Gastroesophageal sphincter (tissue), 3 donors: ENCODE measurements around the gene MED23.

Experiments
- EP300 ChIP-seq: sonication (generic); formaldehyde crosslinking; IDR thresholded peaks from one replicate; pipeline ENCODE4 v1.6.1; 2017; ENCODE audit warnings: antibody characterized with exemption, mild to moderate bottlenecking
- POLR2A ChIP-seq, 2 donors: fragments of 450-650 bp; IDR thresholded peaks; one replicate each; pipeline ENCODE4 v1.6.1; 2017; ENCODE audit warnings: antibody characterized with exemption in 2 of 2, mild to moderate bottlenecking in 2 of 2, moderate library complexity in 1 of 2
- POLR2AphosphoS5 ChIP-seq: sonication (generic); formaldehyde crosslinking; IDR thresholded peaks from one replicate; pipeline ENCODE4 v1.6.1; 2017; ENCODE audit warnings: antibody characterized with exemption
- TF ChIP-seq, protein P1 (sequence below), 4 experiments: fragments of 200-600 bp in 2 of 4; fragments of 450-650 bp in 2 of 4; sonication (generic) in 1 of 4; IDR thresholded peaks; one replicate each; pipeline ENCODE4 v1.5.1; 2017 to 2019; ENCODE audit warnings: antibody characterized with exemption in 4 of 4, mild to moderate bottlenecking in 2 of 4, moderate library complexity in 2 of 4

- TF ChIP-seq POLR2A (IDR thresholded peaks at IDR 0.05) (no peak), EP300 (no peak), POLR2AphosphoS5 (no peak)
- TF ChIP-seq, protein P1, sequence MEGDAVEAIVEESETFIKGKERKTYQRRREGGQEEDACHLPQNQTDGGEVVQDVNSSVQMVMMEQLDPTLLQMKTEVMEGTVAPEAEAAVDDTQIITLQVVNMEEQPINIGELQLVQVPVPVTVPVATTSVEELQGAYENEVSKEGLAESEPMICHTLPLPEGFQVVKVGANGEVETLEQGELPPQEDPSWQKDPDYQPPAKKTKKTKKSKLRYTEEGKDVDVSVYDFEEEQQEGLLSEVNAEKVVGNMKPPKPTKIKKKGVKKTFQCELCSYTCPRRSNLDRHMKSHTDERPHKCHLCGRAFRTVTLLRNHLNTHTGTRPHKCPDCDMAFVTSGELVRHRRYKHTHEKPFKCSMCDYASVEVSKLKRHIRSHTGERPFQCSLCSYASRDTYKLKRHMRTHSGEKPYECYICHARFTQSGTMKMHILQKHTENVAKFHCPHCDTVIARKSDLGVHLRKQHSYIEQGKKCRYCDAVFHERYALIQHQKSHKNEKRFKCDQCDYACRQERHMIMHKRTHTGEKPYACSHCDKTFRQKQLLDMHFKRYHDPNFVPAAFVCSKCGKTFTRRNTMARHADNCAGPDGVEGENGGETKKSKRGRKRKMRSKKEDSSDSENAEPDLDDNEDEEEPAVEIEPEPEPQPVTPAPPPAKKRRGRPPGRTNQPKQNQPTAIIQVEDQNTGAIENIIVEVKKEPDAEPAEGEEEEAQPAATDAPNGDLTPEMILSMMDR (IDR thresholded peaks at IDR 0.05): no peak
Observed at GRCh38 chr6:131549811-131550210, 78.2 kb downstream of the MED23 start.
